NCI-H345 treated with DMSO at 0.1 percent for 48 hours (cell line): Measurements from ENCODE around the gene ZNF804A.
"Not testable (repeated sequence)": the region's sequence is repeated elsewhere in the genome, so short reads cannot be mapped to it uniquely, and the experiment has no call there.

ENCODE experiments used
- DNase-seq: peaks from one replicate; lab custom pipeline; 2025; ENCODE audit not compliant: unreplicated experiment; lab: John Stamatoyannopoulos, UW

Gene ZNF804A

DNA sequence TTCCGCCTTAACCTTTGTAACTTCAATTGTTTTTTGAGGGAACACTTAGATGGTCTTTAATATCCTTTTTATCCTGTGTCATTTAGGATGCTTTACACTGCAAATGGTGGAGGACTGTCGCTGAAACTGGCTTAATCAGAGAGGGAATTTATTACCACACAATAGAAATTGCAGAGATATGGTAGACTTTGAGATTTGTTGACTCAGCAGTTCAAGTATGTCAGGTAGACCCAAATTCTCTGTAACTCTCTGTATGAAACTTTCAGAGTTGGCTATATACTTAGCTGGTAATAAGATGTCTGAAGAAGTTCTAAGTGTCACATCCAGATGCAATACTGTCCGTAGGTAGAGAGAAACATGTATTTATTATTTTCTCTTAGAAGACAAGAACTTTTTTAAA is 100.1 kb downstream of the ZNF804A start:
- no peak for DNase-seq

GRCh38 chr2:184721881-184722280 is 123.6 kb downstream of the ZNF804A start:
- DNase-seq = no peak

GRCh38 chr2:184727813-184728212 is 129.5 kb downstream of the ZNF804A start:
- DNase-seq = no peak

GRCh38 chr2:184728411-184728810 is 130.1 kb downstream of the ZNF804A start:
- DNase-seq = no peak

DNA sequence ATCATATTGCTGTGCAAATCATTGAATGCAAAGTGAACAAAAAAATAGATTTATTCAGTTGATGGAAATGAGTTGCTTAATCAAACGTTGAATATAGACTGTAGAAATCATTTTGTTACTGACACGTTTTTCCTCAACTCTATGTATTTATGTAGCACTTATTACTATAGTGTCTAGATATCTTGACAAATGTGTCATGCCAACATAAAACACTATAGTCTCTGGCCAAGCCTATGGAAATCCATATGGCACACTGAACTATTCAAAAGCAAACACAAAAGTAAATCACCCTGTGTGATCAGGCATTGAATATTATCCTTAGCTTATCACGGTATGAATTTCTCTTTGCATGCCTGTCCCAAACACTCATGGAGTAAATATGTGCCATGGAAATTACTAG is 131.3 kb downstream of the ZNF804A start:
- no peak for DNase-seq

DNA sequence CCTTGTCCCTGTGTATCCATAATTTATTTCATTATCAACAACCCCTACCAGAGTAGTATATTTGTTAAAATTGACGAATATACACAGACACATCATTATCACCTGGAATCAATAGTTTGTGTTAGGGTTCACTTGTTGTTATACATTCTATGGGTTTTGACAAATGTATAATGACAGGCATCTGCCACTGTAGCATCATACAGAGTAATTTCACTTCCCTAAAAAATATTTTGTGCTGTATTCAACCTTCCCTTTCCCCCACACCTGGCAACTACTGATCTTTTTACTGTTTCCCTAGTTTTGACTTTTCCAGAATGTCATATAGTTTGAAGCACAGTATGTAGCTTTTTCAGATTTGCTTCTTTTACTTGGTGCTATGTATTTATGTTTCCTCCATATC is 132.0 kb downstream of the ZNF804A start:
- DNase-seq = no peak

- DNase-seq = no peak
These were observed 136.0 kb downstream of the ZNF804A start for GRCh38 chr2:184734338-184734737.

DNA sequence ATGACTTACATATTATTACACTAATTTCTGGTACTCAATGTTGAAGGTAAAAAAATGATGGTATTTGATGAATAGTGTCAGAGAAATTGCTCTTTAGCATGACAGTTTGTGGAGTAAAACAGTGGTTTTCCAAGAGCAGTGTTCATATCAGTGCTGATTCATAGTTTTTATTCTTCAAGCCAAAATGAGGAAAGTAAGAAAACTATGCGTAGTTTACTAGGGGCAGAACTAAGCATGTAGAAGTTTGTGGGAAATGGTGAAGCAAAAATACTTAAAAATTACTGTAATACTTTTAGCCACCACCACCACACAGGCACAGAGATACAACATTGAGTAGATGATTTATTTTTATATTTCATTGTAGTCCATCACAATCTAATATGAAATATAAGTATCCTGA is 137.3 kb downstream of the ZNF804A start:
- DNase-seq = no peak

- no peak for DNase-seq
These were observed 144.8 kb downstream of the ZNF804A start for GRCh38 chr2:184743096-184743495.

DNA sequence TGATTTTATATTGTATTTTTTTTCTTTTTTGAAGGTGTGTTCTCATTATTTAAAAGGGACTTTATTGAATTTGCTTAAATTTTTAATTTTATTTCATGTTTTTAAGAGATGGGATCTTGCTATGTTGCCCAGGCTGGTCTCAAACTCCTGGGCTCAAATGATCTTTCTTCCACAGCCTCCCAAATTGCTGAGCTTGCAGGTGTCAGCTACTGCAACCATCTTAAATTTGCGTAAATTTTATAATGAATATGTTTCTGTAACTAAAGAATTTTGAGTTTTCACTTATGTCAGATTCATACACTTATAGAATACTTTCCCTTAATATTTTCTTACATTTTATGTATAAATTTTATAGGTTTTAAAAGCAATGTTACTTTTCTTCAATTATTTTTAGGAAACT is 157.8 kb downstream of the ZNF804A start:
- no peak for DNase-seq

DNA sequence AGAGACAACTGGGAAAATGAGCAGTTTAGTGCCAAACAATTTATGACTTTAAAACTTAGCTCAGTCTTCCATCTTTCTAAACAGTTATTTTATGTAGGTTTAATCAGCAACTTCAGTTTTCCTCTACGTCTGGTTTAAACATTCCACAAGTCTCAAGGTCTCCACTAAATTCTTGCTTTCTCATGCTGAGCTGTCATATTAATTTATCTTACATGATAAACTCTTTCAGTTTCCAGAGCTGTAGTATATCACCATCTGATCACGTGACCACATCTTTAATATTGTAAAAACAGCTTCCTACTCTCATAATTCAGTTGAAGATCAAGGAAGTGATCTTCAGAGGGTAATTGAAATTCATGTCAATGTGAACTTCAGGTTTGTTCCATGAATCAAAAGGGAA is 158.6 kb downstream of the ZNF804A start:
- DNase-seq = no peak

GRCh38 chr2:184759557-184760255 is 161.4 kb downstream of the ZNF804A start:
- not testable (repeated sequence) for DNase-seq

GRCh38 chr2:184760931-184761330 is 162.6 kb downstream of the ZNF804A start:
- no peak for DNase-seq

GRCh38 chr2:184765112-184765895 is 167.0 kb downstream of the ZNF804A start:
- no peak for DNase-seq

DNA sequence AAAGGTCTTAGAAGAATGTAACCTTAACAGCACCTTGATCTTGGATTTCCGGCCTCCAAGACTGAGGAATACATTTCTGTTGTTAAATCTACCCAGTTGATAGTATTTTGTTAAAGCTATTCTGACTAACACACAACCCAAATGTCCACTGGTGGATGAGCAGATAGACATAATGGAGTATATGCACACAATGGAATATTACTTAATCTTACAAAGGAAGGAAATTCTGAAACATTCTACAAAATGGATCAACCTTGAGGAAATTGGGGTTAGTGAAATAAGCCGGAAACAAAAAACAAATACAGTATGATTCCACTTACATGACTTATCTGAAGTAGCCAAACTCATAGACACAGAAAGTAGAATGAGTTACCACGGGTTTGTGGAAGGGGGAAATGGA is 168.7 kb downstream of the ZNF804A start:
- no peak for DNase-seq

GRCh38 chr2:184769023-184769422 is 170.7 kb downstream of the ZNF804A start:
- DNase-seq = no peak

- DNase-seq = no peak
These were observed 171.4 kb downstream of the ZNF804A start for GRCh38 chr2:184769686-184770085.

DNA sequence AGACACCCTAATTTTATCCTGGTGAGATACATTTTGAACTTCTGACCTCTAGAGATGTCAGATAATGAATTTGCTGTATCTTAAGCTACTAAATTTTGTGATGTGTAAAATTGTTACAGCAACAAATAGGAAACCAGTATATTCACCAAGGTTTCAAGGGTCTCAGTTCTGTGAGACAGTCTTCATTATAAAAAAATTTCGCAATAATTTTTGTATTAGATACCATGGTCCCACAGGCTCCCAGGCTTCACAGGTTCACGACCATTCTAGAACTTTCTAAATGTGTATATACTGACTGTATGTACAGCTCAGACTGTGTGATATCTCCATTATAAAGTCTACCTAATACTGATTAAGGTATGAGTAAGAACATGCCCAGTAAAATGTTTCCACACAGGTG is 181.4 kb downstream of the ZNF804A start:
- DNase-seq = no peak

GRCh38 chr2:184780384-184780783 is 182.1 kb downstream of the ZNF804A start:
- no peak for DNase-seq

GRCh38 chr2:184780944-184781343 is 182.6 kb downstream of the ZNF804A start:
- DNase-seq = no peak

- no peak for DNase-seq
These were observed 185.2 kb downstream of the ZNF804A start for GRCh38 chr2:184783576-184783975.

DNA sequence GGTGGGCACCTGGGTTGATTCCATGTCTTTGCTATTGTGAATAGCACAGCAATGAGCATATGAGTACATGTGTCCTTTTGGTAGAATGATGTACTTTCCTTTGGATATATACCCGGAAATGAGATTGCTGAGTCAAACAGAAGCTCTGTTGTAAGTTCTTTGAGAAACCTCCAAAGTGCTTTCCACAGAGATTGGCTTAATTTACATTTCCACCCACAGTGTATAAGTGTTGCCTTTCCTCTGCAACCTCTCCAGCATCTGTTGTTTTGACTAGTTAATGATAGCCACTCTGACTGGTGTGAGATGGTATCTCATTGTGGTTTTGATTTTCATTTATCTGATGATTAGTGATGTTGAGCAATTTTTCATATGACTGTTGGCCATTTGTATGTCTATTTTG is 194.8 kb downstream of the ZNF804A start:
- no peak for DNase-seq

DNA sequence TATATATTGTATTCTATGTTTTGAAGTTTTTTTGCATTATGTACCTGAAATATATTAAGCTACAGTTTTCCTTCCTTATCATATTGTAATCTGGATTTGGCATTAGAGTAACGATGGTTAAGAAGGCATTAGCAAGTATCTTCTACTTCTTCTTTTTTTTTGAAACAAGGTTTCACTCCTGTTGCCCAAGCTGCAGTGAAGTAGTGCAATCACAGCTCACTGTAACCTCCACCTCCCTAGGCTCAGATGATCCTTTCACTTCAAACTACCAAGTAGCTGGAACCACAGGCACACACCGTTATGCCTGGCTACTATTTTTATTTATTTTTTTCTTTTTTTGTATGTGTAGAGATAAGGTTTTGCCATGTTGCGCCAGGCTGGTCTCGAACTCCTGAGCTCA is 201.1 kb downstream of the ZNF804A start:
- DNase-seq = no peak
